GM20000 (cell line): Measurements from ENCODE around the gene PRKD1.

Experiments used
- DNase-seq: peaks from one replicate; pipeline ENCODE4 v3.0.0; 2012; ENCODE audit warnings: low spot score
- TF ChIP-seq, protein P1 (sequence below): IDR thresholded peaks from 2 replicates; pipeline ENCODE4 v1.5.1; 2012; ENCODE audit warnings: mild to moderate bottlenecking, control low read depth; ENCODE audit errors: extremely low read depth, missing control alignments

The PRKD1 gene

DNA sequence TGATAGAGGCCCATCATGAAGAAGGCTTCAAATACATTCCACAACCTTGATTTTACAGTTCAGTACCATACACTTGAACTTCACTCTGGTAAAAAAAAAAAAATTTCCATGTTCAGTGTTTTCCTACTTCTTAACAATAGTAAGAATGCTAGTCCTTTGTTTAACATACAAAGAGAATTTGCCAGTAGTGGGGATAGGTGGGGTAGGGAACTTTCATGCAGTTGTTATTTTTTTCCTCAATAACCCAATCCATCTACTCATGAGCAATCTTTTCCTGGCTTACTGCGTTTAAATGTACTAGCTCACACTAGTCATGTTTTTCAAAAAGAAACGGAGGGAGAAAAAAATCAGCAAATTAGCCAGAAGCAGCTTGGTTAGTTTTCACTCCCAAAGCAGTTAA is 206.1 kb downstream of the PRKD1 start:
- DNase-seq: no peak
- TF ChIP-seq, protein P1, sequence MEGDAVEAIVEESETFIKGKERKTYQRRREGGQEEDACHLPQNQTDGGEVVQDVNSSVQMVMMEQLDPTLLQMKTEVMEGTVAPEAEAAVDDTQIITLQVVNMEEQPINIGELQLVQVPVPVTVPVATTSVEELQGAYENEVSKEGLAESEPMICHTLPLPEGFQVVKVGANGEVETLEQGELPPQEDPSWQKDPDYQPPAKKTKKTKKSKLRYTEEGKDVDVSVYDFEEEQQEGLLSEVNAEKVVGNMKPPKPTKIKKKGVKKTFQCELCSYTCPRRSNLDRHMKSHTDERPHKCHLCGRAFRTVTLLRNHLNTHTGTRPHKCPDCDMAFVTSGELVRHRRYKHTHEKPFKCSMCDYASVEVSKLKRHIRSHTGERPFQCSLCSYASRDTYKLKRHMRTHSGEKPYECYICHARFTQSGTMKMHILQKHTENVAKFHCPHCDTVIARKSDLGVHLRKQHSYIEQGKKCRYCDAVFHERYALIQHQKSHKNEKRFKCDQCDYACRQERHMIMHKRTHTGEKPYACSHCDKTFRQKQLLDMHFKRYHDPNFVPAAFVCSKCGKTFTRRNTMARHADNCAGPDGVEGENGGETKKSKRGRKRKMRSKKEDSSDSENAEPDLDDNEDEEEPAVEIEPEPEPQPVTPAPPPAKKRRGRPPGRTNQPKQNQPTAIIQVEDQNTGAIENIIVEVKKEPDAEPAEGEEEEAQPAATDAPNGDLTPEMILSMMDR: no peak

DNA sequence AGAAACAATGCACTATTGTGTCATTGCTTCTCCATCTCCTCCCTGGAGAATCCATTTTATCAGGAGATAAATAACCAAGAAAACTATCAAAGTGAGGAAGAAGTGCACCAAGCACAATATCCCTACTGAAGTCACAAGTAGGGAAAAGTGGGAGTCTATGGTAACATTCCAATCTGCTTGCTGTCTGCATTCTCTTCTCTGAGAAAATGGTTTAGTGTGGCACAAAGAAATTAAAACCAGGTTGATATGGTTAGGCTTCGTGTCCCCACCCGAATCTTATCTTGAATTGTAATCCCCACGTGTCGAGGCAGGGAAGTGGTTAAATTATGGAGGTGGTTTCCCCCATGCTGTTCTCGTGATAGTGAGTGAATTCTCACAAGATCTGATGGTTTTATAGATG is 209.7 kb downstream of the PRKD1 start:
- DNase-seq: no peak
- TF ChIP-seq, protein P1: no peak

DNA sequence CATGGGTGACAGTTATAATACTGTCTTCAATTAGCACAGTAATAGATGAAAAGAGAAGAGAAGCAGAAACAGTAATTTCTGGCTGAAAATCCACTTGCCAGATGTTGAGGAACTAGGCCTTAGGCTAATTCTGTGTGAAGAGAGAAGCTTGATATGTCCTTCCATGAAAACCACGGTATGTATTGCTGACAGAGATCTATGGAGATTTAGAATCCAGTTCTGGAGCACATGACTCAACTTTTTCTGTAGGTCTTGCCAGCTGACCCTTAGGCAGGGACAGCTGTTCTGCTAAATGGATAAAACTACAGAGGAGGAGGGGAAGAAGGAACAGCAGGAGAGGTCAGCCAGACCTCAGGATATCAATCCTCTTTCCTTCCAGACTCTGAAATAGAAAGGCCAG is 211.5 kb downstream of the PRKD1 start:
- no peak for DNase-seq
- TF ChIP-seq, protein P1: no peak

DNA sequence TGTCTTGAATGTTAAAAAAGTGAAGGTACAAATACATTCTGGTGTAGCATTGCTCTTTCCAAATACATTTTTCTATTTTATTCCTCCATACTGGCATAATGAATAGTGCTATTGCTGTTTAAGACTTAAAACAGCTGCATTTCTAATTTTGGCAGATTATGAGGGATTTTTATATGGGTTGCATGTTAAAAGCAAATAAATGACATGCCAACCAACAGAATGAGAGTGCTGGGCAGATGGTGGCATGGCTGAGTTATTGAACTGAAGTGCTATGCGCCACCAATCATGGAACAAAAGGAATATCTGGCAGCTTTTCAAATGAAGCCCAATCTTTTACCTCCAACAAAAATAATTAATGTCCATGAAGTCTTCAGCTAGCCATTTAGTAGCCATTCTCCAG is 215.0 kb downstream of the PRKD1 start:
- no peak for DNase-seq
- TF ChIP-seq, protein P1: no peak

DNA sequence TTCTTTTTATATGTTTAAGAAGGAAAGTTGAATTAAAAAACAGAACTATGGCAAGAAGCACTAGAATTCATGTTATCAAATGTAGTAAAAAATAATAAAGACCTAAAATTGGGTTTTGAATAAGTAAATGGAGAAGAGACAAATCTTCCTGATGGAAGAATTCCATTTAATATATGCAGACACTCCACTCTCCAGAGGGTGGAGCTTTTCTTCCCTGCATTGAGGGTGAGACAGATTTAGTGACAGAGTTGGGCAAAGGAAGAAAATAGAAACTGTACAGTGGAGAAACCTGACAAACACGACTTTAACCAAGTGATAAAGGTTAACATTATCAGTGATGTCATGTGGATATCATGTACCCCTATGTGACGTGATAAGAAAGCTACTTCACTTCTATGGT is 217.6 kb downstream of the PRKD1 start:
- TF ChIP-seq, protein P1: no peak

DNA sequence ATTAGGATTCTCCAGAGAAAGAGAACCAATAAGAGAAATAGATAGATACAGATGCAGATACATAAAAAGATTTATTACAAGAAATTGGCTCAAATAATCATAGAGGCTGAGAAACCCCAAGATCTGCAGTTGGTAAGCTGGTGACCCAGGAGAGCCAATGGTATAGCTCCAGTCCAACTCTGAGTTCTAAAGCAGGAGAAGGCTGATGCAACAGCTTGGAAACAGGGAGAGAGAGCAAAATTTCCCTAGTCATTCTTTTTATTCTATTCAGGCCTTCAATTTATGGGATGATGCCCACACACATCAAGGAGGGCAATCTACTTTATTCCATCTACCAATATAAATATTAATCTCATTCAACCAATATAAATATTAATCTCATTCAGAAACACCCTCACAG is 218.2 kb downstream of the PRKD1 start:
- DNase-seq: no peak
- TF ChIP-seq, protein P1: no peak

More for the DNA sequence above, 217.6 kb downstream of the PRKD1 start:
- no peak for DNase-seq

DNA sequence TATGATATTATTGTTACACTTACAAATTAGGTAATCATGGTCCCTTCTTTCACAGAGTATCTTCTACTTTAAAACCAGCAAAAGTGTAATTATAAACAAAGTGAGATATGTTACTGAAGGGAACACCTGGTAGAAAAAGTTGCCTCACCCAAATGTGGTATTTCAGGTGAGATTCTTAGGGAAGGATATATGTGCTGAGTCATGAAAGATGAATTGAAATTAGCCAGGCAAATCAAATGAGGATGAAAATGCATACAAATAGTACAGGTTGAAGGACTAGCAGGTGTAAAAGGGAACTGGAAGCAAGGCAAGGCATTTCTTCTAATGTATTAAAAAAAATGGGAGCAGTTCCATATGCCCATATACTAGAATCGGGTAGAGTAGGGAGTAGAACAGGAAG is 220.9 kb downstream of the PRKD1 start:
- DNase-seq: no peak
- TF ChIP-seq, protein P1: no peak
